Measurements from ENCODE around the gene MAGEL2.

The MAGEL2 gene

GRCh38 chr15:23686466-23687142, 38.9 kb upstream of the MAGEL2 start:
- no peak for TF ChIP-seq CTCF (conservative IDR thresholded peaks at IDR 0.05; ENCODE audit: control insufficient read depth, insufficient read depth, low read depth, low read length)
- peak; percentile 9 for DNase-seq (ENCODE audit: low read depth)
- peak overlapping the region; percentile 49 for H3K4me3 ChIP-seq (ENCODE audit: control insufficient read depth, low read depth, low read length)

GRCh38 chr15:23671481-23671880, 23.8 kb upstream of the MAGEL2 start:
- no peak overlapping the region for H3K4me3 ChIP-seq (ENCODE audit: control insufficient read depth, low read depth, low read length)
- DNase-seq (ENCODE audit: low read depth), result no peak
- no peak for TF ChIP-seq CTCF (conservative IDR thresholded peaks at IDR 0.05; ENCODE audit: control insufficient read depth, insufficient read depth, low read depth, low read length)

DNA sequence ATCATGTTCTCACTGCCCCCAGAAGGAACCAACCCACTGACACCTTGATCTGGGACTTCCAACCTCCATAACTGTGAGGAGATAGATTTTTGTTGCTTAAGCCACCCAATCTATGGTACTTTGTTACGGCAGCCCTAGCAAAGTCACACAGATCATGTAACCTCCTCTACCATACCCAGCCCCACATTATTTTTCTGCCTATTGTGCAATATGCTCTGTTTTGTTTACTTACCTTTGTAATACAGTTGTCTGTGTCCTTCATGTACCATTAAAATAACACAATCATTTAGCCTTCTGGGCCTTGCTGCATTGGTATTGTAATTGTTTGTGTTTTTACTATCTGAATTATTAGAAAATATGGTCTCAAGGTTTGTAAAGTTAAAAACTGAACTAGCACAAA, 23.3 kb upstream of the MAGEL2 start:
- no peak overlapping the region for H3K4me3 ChIP-seq (ENCODE audit: control insufficient read depth, low read depth, low read length)
- TF ChIP-seq CTCF (conservative IDR thresholded peaks at IDR 0.05; ENCODE audit: control insufficient read depth, insufficient read depth, low read depth, low read length), result no peak
- no peak for DNase-seq (ENCODE audit: low read depth)

DNA sequence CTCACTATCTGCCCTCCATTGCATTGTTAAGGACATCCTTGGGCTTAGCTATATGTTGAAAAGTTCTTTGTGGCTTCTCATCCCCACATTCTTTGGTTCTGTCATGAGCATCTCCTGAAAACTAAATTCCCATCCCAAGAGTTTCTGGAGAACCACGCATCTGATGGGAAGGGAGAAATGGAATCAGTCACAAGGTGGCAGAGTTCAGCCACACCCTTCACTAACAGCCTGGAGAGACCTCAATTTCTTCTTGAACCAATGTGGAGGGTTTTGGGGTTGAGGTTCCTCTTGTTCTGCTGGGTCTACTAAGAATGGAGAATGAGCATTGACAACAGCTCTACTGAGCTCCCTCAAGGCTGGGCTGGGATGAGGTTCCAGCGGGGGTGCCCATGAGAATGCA, 15.6 kb upstream of the MAGEL2 start:
- TF ChIP-seq CTCF (conservative IDR thresholded peaks at IDR 0.05; ENCODE audit: control insufficient read depth, insufficient read depth, low read depth, low read length), result no peak
- no peak for DNase-seq (ENCODE audit: low read depth)
- no peak overlapping the region for H3K4me3 ChIP-seq (ENCODE audit: control insufficient read depth, low read depth, low read length)

GRCh38 chr15:23648920-23649515, 1.4 kb upstream of the MAGEL2 start:
- DNase-seq (ENCODE audit: low read depth), result peak; percentile 4
- H3K4me3 ChIP-seq (ENCODE audit: control insufficient read depth, low read depth, low read length), result no peak overlapping the region

GRCh38 chr15:23647001-23647295, 719 bp downstream of the MAGEL2 start:
- no peak for DNase-seq (ENCODE audit: low read depth)
- no peak for TF ChIP-seq CTCF (conservative IDR thresholded peaks at IDR 0.05; ENCODE audit: control insufficient read depth, insufficient read depth, low read depth, low read length)
- no peak overlapping the region for H3K4me3 ChIP-seq (ENCODE audit: control insufficient read depth, low read depth, low read length)

More at GRCh38 chr15:23648920-23649515, 1.4 kb upstream of the MAGEL2 start:
- peak; percentile 47 for TF ChIP-seq CTCF (conservative IDR thresholded peaks at IDR 0.05; ENCODE audit: control insufficient read depth, insufficient read depth, low read depth, low read length)

Data from fibroblast of mammary gland (primary cell).